ENCODE data around the gene SAA2.

GRCh38 chr11:18239655-18240054, 8.8 kb downstream of the SAA2 start:
- no peak for TF ChIP-seq POLR2A (IDR thresholded peaks at IDR 0.05)
- TF ChIP-seq CTCF (IDR thresholded peaks at IDR 0.05) = no peak

Measured in ovary (tissue), 3 donors.